IMR-90 (cell line): ENCODE measurements around the gene KLHL11. TPM values are rescaled to one million over a fixed set of nuclear protein-coding genes. Genes with fewer than 3 reads are reported as not detected.

ENCODE experiments used
- ATAC-seq: fragments of 200-7000 bp; cut with Tn5 transposase; 2 replicates; pipeline ENCODE4 v1.9.1; 2020; ENCODE audit warnings: low read depth, mild to moderate bottlenecking, moderate library complexity
- BruUV-seq: library from RNA; stranded (reverse); fragments of 400-500 nt; replicated peaks from 2 replicates; lab custom pipeline; 2021; lab: Mats Ljungman, UMichigan
- CTCF ChIA-PET: fragments of 300-600 bp; formaldehyde crosslinking; extraction: SDS; loops from one replicate; lab custom pipeline; 2021; ENCODE audit warnings: antibody characterized with exemption; lab: Yijun Ruan, JAX
- POLR2A ChIA-PET: fragments of 300-600 bp; sonication (Branson Sonifier 250); formaldehyde crosslinking; loops from one replicate; lab custom pipeline; 2022; ENCODE audit warnings: antibody characterized with exemption; ENCODE audit not compliant: unreplicated experiment; lab: Charles Lee
- DNase-seq: peaks from one replicate; pipeline ENCODE4 v3.0.0; 2013
- H2AFZ ChIP-seq: replicated peaks from 2 replicates; pipeline ENCODE3; 2013; ENCODE audit warnings: low read length, mild to moderate bottlenecking; ENCODE audit not compliant: poor library complexity
- H2AK5ac ChIP-seq: 2 replicates; pipeline ENCODE4 v1.6.1; 2013; ENCODE audit warnings: low read depth, low read length, inconsistent platforms
- H2AK9ac ChIP-seq: replicated peaks from 2 replicates; pipeline ENCODE3; 2013; ENCODE audit warnings: mild to moderate bottlenecking, low read depth, low read length, moderate library complexity; ENCODE audit not compliant: poor library complexity
- H2BK120ac ChIP-seq: 2 replicates; pipeline ENCODE4 v1.6.1; 2013; ENCODE audit warnings: low read depth, low read length, inconsistent platforms
- H2BK15ac ChIP-seq: 3 replicates; pipeline ENCODE4 v1.6.1; 2013; ENCODE audit warnings: low read depth, low read length, inconsistent platforms
- H2BK20ac ChIP-seq: 2 replicates; pipeline ENCODE4 v1.6.1; 2013; ENCODE audit warnings: low read depth, mild to moderate bottlenecking, inconsistent platforms, low read length, moderate library complexity
- H2BK5ac ChIP-seq: 2 replicates; pipeline ENCODE4 v1.6.1; 2013; ENCODE audit warnings: mild to moderate bottlenecking, low read depth, low read length, inconsistent platforms; ENCODE audit not compliant: poor library complexity, severe bottlenecking
- H3K14ac ChIP-seq: replicated peaks from 2 replicates; pipeline ENCODE4 v1.6.1; 2013; ENCODE audit warnings: low read depth, low read length, inconsistent platforms
- H3K18ac ChIP-seq: 2 replicates; pipeline ENCODE4 v1.6.1; 2013; ENCODE audit warnings: low read depth, low read length, control low read depth
- H3K23ac ChIP-seq: 2 replicates; pipeline ENCODE4 v1.6.1; 2013; ENCODE audit warnings: low read depth, low read length, inconsistent platforms
- H3K27ac ChIP-seq: 2 replicates; pipeline ENCODE4 v1.5.1; 2013; ENCODE audit warnings: mild to moderate bottlenecking, control low read depth, low read length; ENCODE audit not compliant: insufficient read depth
- H3K27me3 ChIP-seq: 2 replicates; pipeline ENCODE4 v1.6.1; 2013; ENCODE audit warnings: low read length; ENCODE audit not compliant: control insufficient read depth, insufficient read depth
- H3K36me3 ChIP-seq: 2 replicates; pipeline ENCODE4 v1.6.1; 2013; ENCODE audit warnings: low read length, mixed read lengths; ENCODE audit not compliant: control insufficient read depth, insufficient read depth
- H3K4ac ChIP-seq: 2 replicates; pipeline ENCODE4 v1.6.1; 2013; ENCODE audit warnings: low read depth, low read length, inconsistent platforms
- H3K4me1 ChIP-seq: 2 replicates; pipeline ENCODE4 v1.6.1; 2013; ENCODE audit warnings: low read length, mixed read lengths; ENCODE audit not compliant: control insufficient read depth, insufficient read depth
- H3K4me2 ChIP-seq: 2 replicates; pipeline ENCODE4 v1.6.1; 2013; ENCODE audit warnings: low read depth, mild to moderate bottlenecking, control low read depth, low read length, moderate library complexity
- H3K4me3 ChIP-seq: 2 replicates; pipeline ENCODE4 v1.5.1; 2013; ENCODE audit warnings: low read depth, mild to moderate bottlenecking, control low read depth, low read length, moderate library complexity; ENCODE audit not compliant: insufficient read depth
- H3K56ac ChIP-seq: 2 replicates; pipeline ENCODE4 v1.6.1; 2013; ENCODE audit warnings: low read length, inconsistent platforms; ENCODE audit not compliant: insufficient read depth; ENCODE audit errors: extremely low read depth
- H3K79me1 ChIP-seq, 2 experiments: 2 replicates each; pipeline ENCODE4 v1.6.1; 2013; ENCODE audit warnings: low read length in 2 of 2, inconsistent platforms in 1 of 2, low read depth in 1 of 2
- H3K9ac ChIP-seq: 2 replicates; pipeline ENCODE4 v1.6.1; 2013; ENCODE audit warnings: low read depth, low read length, control low read depth
- H3K9me1 ChIP-seq: 2 replicates; pipeline ENCODE4 v1.6.1; 2013; ENCODE audit warnings: low read length, inconsistent platforms; ENCODE audit not compliant: insufficient read depth
- H3K9me3 ChIP-seq: 2 replicates; pipeline ENCODE4 v1.6.1; 2013; ENCODE audit warnings: low read length; ENCODE audit not compliant: control insufficient read depth, insufficient read depth
- H4K20me1 ChIP-seq: 2 replicates; pipeline ENCODE4 v1.6.1; 2013; ENCODE audit warnings: low read length, inconsistent platforms; ENCODE audit not compliant: insufficient read depth
- H4K5ac ChIP-seq: 2 replicates; pipeline ENCODE4 v1.6.1; 2013; ENCODE audit warnings: mild to moderate bottlenecking, low read depth, low read length, control low read depth
- H4K8ac ChIP-seq, 2 experiments: 2 replicates each; pipeline ENCODE4 v1.6.1; 2013; ENCODE audit warnings: low read depth in 2 of 2, low read length in 2 of 2, control low read depth in 1 of 2, inconsistent platforms in 1 of 2
- H4K91ac ChIP-seq: 2 replicates; pipeline ENCODE4 v1.6.1; 2013; ENCODE audit warnings: low read depth, low read length, inconsistent platforms; ENCODE audit not compliant: insufficient read depth
- MAFK ChIP-seq: IDR thresholded peaks from 2 replicates; pipeline ENCODE4 v1.6.1; 2012; ENCODE audit warnings: low read depth, low read length, improper control_type of control experiment
- MAZ ChIP-seq: IDR thresholded peaks from 2 replicates; pipeline ENCODE4 v1.6.1; 2012; ENCODE audit warnings: low read depth, mild to moderate bottlenecking, low read length, improper control_type of control experiment, moderate library complexity, borderline replicate concordance
- NFE2L2 ChIP-seq: fragments of 150-350 bp; IDR thresholded peaks from 2 replicates; pipeline ENCODE4 v1.6.1; 2016; ENCODE audit warnings: low read depth, mild to moderate bottlenecking, low read length
- WGBS, 2 experiments: methylation state at CpG; one replicate each; pipeline versions ENCODE4 v1.1.5 to v1.1.7; 2013; ENCODE audit warnings: missing lambda C conversion rate in 2 of 2; ENCODE audit not compliant: insufficient read length in 1 of 2; ENCODE audit errors: extremely low coverage in 2 of 2; 5-methylcytosine and 5-hydroxymethylcytosine counted together
- dilution Hi-C: fragments of 300-500 bp; cut with HindIII; formaldehyde crosslinking; loops from one replicate; pipeline ENCODE4 v1.14.3; 2018; ENCODE audit warnings: low sequenced_read_pairs; ENCODE audit not compliant: unreplicated experiment
- in situ Hi-C: fragments of 300-500 bp; cut with MboI; formaldehyde crosslinking; loops from 3 replicates; pipeline ENCODE4 v1.14.3; 2019; ENCODE audit warnings: low sequenced_read_pairs, inconsistent platforms, mixed read lengths
- intact Hi-C: fragments of 100-400 bp; cut with micrococcal nuclease; formaldehyde crosslinking; loops from 2 replicates; pipeline ENCODE4 v1.10.0; 2022
- polyA plus RNA-seq, 3 experiments: library from polyadenylated mRNA; depleted of rRNA; stranded (reverse); fragments of >200 nt; gene quantifications; 2 replicates each; pipeline ENCODE4 v1.2.3, GENCODE V29; 2012; ENCODE audit warnings: low replicate concordance in 1 of 3
- total RNA-seq: library from RNA; depleted of rRNA; stranded (reverse); fragments of >200 nt; gene quantifications from 2 replicates; pipeline ENCODE4 v1.2.3, GENCODE V29; 2012

KLHL11 gene
- total and polyA plus RNA-seq, 2 of the 4 experiments (the other 2 are of a cell fraction) = 4.1 to 38.5 TPM

- TF ChIP-seq MAZ = no peak
These were observed 29.6 kb upstream of the KLHL11 start (continued) for GRCh38 chr17:41894791-41895331.

- Histone ChIP-seq H3K18ac (no peak overlapping the region), H3K14ac (no peak overlapping the region), H3K9ac (no peak overlapping the region), H3K23ac (no peak overlapping the region), H3K27ac (no peak overlapping the region), H3K9me3 (no peaks in the 10 kb centered on the region), H2AFZ (no peak overlapping the region), H3K4me1 (peaks cover 18% of the 10 kb centered on the region), H2AK9ac (no peak overlapping the region), H3K4me3 (no peak overlapping the region), H4K8ac (no peak overlapping the region), H3K4me2 (no peak overlapping the region), H3K9me1 (peaks cover 28% of the 10 kb centered on the region), H2AK5ac (no peak overlapping the region), H3K79me1 (peaks cover 28 to 79% of the 10 kb centered on the region in 2 experiments), H2BK120ac (no peak overlapping the region), H3K36me3 (peaks cover 73% of the 10 kb centered on the region), H2BK20ac (no peak overlapping the region), H2BK5ac (no peak overlapping the region), H3K27me3 (no peaks in the 10 kb centered on the region), H4K91ac (no peak overlapping the region), H3K56ac (no peak overlapping the region), H3K4ac (no peak overlapping the region), H2BK15ac (no peak overlapping the region), H4K5ac (no peak overlapping the region), H4K20me1 (peaks cover 59% of the 10 kb centered on the region)
- POLR2A ChIA-PET = no interaction called here
- intact Hi-C loops = no loop called here
- in situ Hi-C loops = no loop called here
- ATAC-seq (no peak), DNase-seq (no peak)
- no CpG with 5 or more reads among the region's 3 CpGs for WGBS, 2 experiments
- TF ChIP-seq NFE2L2 = no peak
- peak; percentile 47 for TF ChIP-seq MAFK
- CTCF ChIA-PET = interaction anchor here (0.6 kb wide), 1 partner anchor 55 kb away, joined by 3 read pairs; no protein-coding TSS in a partner anchor
- dilution Hi-C loops = no loop called here
- no TSS peak for BruUV-seq
These were observed 28.2 kb upstream of the KLHL11 start for GRCh38 chr17:41893384-41893783.
